HCT116 (cell line): Measurements from ENCODE around the gene METTL17.

Experiments
- CBX3 ChIP-seq: IDR thresholded peaks from 2 replicates; pipeline ENCODE4 v1.6.1; 2012; ENCODE audit warnings: low read depth
- CEBPB ChIP-seq: IDR thresholded peaks from 2 replicates; pipeline ENCODE4 v1.6.1; 2012; ENCODE audit warnings: low read depth
- POLR2A ChIP-seq: IDR thresholded peaks from 2 replicates; pipeline ENCODE4 v1.7.0; 2011; ENCODE audit warnings: borderline replicate concordance; ENCODE audit not compliant: insufficient read depth, insufficient read length; ENCODE audit errors: extremely low read depth
- POLR2AphosphoS5 ChIP-seq: IDR thresholded peaks from 2 replicates; pipeline ENCODE4 v1.6.1; 2011; ENCODE audit warnings: mild to moderate bottlenecking, low read depth, low read length, moderate library complexity
- RAD21 ChIP-seq: IDR thresholded peaks from 2 replicates; pipeline ENCODE4 v1.6.1; 2012; ENCODE audit warnings: low read depth, mild to moderate bottlenecking
- TF ChIP-seq, protein P1 (sequence below): IDR thresholded peaks from 2 replicates; pipeline ENCODE4 v1.6.1; 2012
- TF ChIP-seq, protein P2 (sequence below), 3 experiments: fragments of 200-600 bp in 1 of 3; sonication (generic) in 1 of 3; IDR thresholded peaks in 2 of 3; conservative IDR thresholded peaks in 1 of 3; 2 replicates each; pipeline ENCODE4 v1.5.1; 2012 to 2017; ENCODE audit warnings: low read depth in 2 of 3, low read length in 2 of 3, antibody characterized with exemption in 1 of 3, borderline replicate concordance in 1 of 3, control low read depth in 1 of 3, mild to moderate bottlenecking in 1 of 3, mixed read lengths in 1 of 3, mixed run types in 1 of 3, moderate library complexity in 1 of 3; ENCODE audit not compliant: insufficient read depth in 1 of 3

GRCh38 chr14:21022686-21023085, 32.9 kb downstream of the METTL17 start:
- TF ChIP-seq, protein P1, sequence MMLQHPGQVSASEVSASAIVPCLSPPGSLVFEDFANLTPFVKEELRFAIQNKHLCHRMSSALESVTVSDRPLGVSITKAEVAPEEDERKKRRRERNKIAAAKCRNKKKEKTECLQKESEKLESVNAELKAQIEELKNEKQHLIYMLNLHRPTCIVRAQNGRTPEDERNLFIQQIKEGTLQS: no peak
- TF ChIP-seq, protein P2, sequence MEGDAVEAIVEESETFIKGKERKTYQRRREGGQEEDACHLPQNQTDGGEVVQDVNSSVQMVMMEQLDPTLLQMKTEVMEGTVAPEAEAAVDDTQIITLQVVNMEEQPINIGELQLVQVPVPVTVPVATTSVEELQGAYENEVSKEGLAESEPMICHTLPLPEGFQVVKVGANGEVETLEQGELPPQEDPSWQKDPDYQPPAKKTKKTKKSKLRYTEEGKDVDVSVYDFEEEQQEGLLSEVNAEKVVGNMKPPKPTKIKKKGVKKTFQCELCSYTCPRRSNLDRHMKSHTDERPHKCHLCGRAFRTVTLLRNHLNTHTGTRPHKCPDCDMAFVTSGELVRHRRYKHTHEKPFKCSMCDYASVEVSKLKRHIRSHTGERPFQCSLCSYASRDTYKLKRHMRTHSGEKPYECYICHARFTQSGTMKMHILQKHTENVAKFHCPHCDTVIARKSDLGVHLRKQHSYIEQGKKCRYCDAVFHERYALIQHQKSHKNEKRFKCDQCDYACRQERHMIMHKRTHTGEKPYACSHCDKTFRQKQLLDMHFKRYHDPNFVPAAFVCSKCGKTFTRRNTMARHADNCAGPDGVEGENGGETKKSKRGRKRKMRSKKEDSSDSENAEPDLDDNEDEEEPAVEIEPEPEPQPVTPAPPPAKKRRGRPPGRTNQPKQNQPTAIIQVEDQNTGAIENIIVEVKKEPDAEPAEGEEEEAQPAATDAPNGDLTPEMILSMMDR (IDR thresholded peaks at IDR 0.05 in 2 of 3, conservative IDR thresholded peaks at IDR 0.05 in 1 of 3; ENCODE audit: borderline replicate concordance in 1 of 3, insufficient read depth in 1 of 3, low read depth in 2 of 3, low read length in 2 of 3): no peak
- TF ChIP-seq POLR2A: no peak
- TF ChIP-seq CBX3: no peak
- TF ChIP-seq CEBPB: no peak
- no peak for TF ChIP-seq POLR2AphosphoS5
- no peak for TF ChIP-seq RAD21
